Upper lobe of left lung (tissue), 4 donors: ENCODE data around the gene YIPF6.

ENCODE experiments used
- CTCF ChIP-seq, 6 experiments: fragments of 450-650 bp in 4 of 6; fragments of 200-600 bp in 2 of 6; sonication (generic) in 2 of 6; IDR thresholded peaks; one replicate each; pipeline ENCODE4 v1.5.1; 2016 to 2019; ENCODE audit warnings: antibody characterized with exemption in 6 of 6
- EP300 ChIP-seq, 4 donors: sonication (generic); formaldehyde crosslinking; IDR thresholded peaks; one replicate each; pipeline ENCODE4 v1.5.1; 2017; ENCODE audit warnings: antibody characterized with exemption in 4 of 4, control low read depth in 2 of 4
- POLR2AphosphoS5 ChIP-seq, 2 donors: sonication (generic); formaldehyde crosslinking; IDR thresholded peaks; one replicate each; pipeline ENCODE4 v1.5.1; 2017; ENCODE audit warnings: antibody characterized with exemption in 2 of 2

GRCh38 chrX:68570598-68570997 lies 71.7 kb downstream of the YIPF6 start:
- no peak for TF ChIP-seq CTCF (IDR thresholded peaks at IDR 0.05)
- TF ChIP-seq EP300 (IDR thresholded peaks at IDR 0.05): no peak
- no peak for TF ChIP-seq POLR2AphosphoS5 (IDR thresholded peaks at IDR 0.05)
